HG03457 (cell line): ENCODE measurements around the gene TPSAB1.

Experiments
- ATAC-seq: cut with Tn5 transposase; IDR thresholded peaks from one replicate; pipeline ENCODE4 v1.9.1; 2021; ENCODE audit warnings: moderate number of reproducible peaks; ENCODE audit not compliant: unreplicated experiment

The TPSAB1 gene

GRCh38 chr16:1281517-1281916 lies 41.0 kb downstream of the TPSAB1 start:
- no peak for ATAC-seq

GRCh38 chr16:1282324-1282973 lies 41.9 kb downstream of the TPSAB1 start:
- ATAC-seq: no peak

- ATAC-seq: no peak
Observed at GRCh38 chr16:1283296-1283695, 42.8 kb downstream of the TPSAB1 start.

GRCh38 chr16:1283996-1284616 lies 43.6 kb downstream of the TPSAB1 start:
- no peak for ATAC-seq

GRCh38 chr16:1285669-1286512 lies 45.4 kb downstream of the TPSAB1 start:
- ATAC-seq: no peak

- ATAC-seq: no peak
Observed at GRCh38 chr16:1286513-1287094, 46.1 kb downstream of the TPSAB1 start.

GRCh38 chr16:1287982-1288670 lies 47.6 kb downstream of the TPSAB1 start:
- no peak for ATAC-seq

- ATAC-seq: no peak
Observed at GRCh38 chr16:1288813-1289476, 48.4 kb downstream of the TPSAB1 start.

GRCh38 chr16:1289477-1289866 lies 49.0 kb downstream of the TPSAB1 start:
- ATAC-seq: no peak

GRCh38 chr16:1290063-1290501 lies 49.6 kb downstream of the TPSAB1 start:
- ATAC-seq: no peak

GRCh38 chr16:1290860-1291575 lies 50.5 kb downstream of the TPSAB1 start:
- ATAC-seq: no peak

- no peak for ATAC-seq
Observed at GRCh38 chr16:1291576-1291974, 51.1 kb downstream of the TPSAB1 start.
